HG02678 (cell line): Measurements from ENCODE around the gene FAM107B.
"Not testable (repeated sequence)": the region's sequence is repeated elsewhere in the genome, so short reads cannot be mapped to it uniquely, and the experiment has no call there.

Experiments
- ATAC-seq: cut with Tn5 transposase; IDR thresholded peaks from one replicate; pipeline ENCODE4 v1.9.1; 2021; ENCODE audit warnings: mild to moderate bottlenecking, moderate library complexity; ENCODE audit not compliant: unreplicated experiment

FAM107B gene

DNA sequence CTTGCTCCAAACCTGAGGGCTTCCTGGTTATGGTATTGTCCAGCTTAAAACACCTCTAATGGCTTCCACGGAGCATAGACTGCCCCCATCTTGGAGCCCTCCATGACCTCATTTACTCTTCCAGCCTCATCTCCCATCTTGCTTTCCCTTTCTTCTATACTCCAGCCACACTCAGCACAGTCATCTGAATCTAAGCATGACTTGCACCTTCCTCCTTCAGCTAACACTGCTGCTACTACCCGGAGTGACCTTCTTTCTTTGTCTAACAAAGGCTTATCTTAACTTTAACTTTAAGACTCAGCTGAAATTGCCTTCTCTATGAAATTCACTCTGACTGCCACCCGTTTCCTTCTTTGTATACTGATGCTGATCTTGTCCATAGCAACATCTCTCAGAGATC lies 135.1 kb downstream of the FAM107B start:
- ATAC-seq: no peak

DNA sequence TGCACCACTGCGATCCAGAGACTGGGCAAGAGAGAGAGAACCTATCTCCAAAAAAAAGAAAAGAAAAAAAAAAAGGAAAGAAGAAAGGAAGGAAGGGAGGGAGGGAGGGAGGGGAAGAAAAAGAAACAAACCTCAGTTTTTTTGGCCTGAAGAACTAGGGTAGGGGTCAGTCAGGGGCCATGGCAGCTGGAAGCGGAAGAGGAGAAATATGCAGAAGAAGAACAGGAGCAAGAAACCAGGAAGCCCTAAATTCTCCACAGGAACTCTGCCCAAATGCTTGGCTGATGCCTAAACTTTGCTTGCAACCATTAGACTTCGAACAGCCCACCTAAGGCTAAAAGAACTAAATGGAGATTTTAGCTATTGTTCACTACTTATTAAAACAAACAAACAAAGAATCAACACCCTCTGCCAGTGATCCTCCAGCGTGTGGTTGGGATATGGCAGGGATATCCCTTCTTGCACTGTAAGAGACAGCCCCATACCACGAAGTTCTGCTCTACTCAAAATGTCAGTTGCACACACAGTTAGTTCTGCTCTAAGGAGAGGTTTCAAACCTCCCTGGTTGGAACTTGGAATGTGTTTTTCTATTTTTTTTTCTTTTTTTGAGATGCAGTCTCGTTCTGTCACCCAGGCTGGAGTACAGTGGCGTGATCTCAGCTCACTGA lies 139.5 kb downstream of the FAM107B start:
- no peak for ATAC-seq

DNA sequence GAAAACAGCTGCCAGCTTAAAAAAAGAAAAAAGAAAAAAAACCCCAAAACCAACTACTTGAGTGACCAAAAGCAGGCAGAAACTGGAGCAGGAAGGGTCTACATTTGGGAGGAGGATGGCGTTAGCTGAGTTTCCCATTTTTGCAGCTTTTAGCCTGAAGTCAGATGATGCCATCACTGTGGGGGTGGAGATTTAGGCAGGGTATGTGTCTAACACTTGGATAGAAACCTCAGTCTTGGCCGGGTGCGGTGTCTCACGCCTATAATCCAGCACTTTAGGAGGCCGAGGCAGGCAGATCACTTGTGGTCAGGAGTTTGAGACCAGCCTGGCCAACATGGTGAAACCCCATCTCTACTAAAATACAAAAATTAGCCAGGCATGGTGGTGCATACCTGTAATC lies 140.1 kb downstream of the FAM107B start:
- not testable (repeated sequence) for ATAC-seq

DNA sequence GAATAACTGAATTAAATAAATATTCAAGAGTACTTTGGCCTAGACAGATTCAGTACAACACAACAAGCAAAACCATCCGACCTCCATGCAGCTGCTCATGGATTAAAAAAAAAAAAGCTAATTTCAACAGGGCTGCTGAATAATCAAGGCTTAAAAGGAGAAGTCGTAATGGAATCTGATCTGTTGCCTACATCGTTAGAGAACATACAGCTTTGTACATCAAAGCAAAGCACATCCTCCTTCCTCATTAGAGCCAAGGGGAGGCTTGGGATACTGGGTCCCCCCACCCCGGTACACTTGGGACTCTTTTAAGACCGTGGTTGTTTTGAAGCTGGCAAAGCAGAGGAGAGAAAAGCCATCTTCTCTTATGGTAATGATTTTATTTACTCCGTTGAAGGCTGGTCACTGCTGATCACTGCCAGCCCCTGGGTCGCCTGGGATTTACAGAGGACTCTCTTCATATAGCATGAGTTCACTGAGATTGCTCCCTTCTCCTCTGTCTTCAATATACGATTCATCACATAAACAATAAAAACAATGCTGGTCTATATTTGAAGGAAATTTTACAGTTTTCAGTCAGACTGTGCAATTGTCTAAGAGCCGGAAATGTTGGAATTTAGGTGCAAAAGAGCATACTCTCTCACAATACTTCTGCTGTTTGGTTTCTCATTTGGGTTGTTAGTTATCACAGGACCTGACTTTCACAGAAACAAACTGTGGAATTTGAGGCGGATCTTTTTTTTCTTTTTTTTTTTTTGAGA lies 148.8 kb downstream of the FAM107B start:
- no peak for ATAC-seq

DNA sequence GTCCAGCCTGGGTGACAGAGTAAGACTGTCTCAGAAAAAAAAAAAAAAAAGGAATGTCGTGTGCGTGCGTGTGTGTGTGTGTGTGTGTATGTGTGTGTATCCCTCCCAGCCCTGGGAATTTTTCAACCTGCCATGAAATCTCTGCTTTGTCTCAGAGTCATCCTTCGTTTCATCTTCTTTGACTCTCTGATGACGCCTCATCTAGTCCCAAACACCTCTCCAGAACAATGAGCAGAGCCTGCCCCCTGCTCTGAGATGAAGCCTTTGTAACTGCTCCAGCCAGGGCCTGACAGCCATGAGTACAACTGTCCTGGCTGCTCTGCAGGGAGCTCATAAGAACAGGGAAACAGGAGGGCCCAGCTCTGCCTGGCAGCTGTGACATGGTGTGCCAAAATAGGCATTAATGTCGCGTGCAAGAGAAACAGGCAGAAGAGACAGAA lies 149.5 kb downstream of the FAM107B start:
- no peak for ATAC-seq

DNA sequence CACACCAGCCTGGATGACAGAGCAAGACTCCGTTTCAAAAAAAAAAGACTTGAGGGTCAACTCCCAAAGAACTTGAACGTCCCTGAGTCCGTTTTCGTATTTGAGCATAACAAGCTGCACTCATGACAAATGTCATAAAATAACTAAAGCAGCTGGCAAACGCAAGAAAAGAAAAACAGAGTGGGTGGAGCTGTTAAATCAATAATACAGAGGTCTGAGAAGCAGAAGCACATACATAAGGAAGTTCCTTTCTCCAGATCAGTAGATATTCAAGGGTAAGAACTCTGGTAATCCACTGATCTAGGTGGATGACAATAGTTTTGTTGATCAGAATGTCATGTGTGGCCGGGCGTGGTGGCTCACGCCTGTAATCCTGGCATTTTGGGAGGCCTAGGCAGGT lies 150.1 kb downstream of the FAM107B start:
- no peak for ATAC-seq

DNA sequence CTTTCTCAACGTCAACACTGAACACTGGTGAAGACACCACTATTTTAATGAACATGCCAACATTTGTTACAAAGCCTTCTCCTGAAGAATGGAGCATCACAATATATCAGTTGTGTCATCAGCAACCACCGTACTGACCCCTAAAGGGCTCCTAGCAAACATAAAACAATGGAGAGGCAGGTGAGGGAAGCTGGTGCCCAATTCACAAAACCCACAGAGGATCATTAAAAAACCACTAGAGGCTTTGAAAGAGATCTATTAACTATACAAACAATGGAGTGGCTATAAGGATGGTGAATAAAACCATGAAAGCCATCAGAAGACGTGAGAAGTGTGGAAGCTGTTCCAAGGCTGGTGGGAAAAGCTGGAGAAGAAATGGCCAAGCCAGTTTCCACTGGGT lies 150.8 kb downstream of the FAM107B start:
- no peak for ATAC-seq

DNA sequence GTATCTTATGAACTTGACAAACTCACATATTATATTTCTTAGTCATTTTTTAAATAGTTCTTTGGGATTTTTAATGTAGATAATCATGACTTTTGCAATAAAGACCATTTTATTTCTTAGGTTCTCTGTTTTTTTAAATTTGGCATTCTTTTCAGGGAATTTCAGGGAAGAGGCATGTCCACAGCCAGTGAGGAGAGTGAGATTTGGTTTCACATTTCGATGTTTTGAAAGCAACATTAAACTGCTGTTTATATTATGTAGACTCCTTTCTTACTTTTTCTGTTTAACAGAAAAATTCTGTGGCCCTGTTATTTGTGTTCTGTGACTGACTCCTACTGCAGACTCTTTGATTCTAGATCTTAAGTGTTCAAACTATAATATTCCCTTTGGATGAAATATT lies 153.7 kb downstream of the FAM107B start:
- ATAC-seq: no peak

DNA sequence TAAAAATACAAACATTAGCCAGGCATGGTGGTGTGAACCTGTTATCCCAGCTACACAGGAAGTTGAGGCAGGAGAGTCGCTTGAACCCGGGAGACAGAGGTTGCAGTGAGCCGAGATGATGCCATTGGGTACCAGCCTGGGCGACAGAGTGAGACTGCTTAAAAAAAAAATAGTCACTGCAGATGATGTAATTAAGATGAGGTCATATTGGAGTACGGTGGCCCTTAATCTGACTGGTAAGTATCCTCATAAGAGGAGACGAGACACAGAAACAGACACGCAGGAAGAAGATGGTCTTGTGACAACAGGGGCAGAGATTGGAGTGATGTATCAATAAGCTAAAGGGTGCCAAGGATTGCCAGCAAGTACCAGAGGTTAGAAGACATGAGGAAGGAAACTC lies 156.0 kb downstream of the FAM107B start:
- ATAC-seq: no peak

DNA sequence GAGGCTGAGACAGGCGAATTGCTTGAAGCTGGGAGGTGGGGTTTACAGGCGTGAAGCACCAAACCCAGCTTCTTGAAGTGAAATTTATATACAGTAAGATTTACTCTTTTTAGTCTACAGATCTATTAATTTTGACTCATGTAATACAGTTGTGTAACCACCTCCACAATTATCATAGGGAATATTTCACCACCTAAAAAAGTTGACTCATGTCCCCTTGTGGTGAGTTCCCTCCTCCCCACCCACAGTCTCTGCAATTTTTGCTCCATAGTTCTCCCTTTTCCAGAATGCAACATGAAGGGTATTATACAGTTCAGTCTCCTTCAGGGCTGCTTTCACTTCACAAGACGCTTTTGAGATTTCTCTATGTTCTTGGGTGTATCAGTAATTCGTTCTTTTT lies 156.8 kb downstream of the FAM107B start:
- ATAC-seq: no peak

DNA sequence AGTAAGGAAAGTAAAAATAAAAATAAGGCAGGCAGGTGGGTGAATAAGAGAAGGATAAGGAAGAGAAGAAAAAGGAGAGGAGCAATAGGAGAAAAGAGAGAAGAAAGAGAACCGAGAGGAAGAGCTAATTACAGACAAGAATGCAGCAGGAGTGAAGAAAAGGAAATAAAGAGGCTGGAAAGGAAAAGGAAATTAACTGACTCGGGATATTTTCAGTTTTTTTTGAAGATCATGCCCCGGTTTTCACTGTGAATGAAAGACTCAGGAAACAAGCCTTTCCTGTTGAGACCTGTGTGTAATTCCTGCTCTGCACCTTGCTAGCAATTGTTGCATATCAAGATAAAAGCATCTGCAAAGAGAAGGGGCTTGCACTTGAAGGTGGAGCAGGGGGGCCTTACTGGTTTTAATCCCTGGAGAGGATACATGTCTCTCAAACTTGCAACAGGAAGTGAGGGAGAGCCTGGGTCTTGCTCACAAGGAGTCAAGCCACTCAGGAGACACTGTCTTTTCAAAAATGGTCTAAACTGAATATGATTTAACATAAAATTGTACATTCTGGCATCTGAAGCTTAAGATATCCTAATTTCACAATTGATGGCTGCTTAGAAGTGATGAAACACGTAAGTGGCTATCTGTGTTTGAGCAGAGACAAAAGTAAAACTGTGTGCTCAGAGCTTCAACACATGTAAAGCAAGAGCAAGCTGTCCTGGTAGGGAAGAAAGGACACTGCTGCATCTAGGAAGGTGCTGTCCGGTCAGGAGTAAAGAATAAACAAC lies 157.6 kb downstream of the FAM107B start:
- no peak for ATAC-seq

DNA sequence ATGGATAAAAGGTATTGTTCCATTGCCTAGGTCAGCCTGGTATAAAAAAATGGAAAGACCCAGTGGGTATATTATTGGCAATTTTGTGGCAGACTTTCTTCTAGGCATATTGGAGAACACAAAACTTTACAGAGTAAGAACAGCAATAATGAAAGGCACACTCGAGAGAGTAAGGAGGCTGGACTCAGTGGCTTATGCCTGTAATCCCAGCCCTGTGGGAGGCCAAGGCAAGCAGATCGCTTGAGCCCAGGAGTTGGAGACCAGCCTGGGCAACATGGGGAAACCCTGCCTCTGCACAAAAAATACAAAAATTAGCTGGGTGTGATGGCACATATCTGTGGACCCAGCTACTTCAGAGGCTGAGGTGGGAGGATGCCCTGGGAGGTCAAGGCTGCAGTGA lies 158.2 kb downstream of the FAM107B start:
- ATAC-seq: no peak

DNA sequence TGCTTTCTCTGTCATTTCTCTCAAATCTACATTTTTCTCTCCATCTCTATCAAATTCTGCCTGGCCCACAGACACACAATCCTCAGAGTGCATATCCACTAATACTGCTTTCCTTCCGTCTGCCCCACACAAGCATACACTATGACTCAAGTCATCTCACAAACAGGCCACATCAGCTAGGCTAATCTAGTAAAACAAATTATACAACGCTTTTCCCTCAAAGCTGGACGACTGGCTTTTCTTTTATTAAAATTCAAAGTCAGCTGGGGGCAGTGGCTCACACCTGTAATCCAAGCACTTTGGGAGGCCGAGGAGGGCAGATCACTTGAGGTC lies 161.1 kb downstream of the FAM107B start:
- ATAC-seq: no peak

DNA sequence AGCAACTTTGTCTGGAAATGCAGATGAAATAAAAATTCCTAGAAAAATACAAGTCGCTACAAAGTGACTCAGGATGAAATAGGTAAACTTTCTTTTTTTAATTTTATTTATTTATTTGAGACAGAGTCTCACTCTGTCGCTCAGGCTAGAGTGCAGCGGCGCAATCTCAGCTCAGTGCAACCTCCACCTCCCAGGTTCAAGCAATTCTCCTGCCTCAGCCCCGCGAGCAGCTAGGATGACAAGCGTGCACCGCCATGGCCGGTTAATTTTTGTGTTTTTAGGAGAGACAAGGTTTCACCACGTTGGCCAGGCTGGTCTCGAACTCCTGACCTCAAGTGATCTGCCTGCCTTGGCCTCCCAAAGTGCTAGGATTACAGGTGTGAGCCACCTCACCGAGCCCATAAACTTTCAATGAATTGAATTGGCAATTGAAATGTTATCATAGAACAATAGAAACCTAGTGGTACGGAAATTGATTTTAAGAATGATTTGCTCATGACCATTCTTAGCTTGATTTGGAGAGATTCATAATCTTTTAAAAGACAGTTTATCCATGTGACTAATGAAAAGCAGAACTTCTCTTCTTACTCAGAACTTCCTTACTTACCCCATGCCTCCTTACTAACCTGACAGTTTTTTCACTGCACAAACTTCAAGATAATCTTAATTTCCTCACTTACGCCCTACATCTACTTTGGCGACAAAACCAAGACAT lies 161.7 kb downstream of the FAM107B start:
- ATAC-seq: no peak

DNA sequence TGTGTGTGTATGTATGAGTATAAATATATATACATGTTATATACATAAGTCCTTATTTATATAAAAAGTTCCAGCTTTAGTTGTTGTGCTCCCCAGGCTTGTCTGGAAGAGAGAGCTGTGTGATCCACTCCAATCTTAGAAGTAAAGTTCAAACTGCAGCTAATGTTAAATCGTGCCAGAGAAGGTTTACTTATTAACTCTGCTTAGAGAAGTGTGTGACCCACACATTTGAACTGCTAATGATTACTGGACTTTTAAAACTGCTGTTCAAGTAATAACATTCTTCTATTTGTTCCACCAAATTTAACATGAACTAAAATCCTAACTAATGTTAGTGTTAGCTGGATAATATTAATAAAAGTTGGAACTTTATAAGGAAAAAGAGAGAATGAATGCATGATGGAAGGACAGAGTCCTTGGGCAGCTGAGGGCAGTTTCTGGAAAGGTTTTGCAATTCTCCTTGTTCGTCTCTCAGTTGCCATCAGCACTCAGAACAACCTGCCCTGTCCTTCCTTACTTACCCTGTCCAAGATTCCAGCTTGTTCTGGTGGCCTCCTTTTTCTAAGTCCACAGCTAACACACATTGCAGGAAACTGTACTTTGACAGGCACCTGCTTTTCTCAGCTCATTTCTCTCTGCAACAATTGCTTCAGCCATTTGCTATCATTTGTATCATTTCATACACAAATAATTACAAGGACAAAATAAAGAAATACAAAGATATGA lies 162.6 kb downstream of the FAM107B start:
- peak; percentile 55 for ATAC-seq

DNA sequence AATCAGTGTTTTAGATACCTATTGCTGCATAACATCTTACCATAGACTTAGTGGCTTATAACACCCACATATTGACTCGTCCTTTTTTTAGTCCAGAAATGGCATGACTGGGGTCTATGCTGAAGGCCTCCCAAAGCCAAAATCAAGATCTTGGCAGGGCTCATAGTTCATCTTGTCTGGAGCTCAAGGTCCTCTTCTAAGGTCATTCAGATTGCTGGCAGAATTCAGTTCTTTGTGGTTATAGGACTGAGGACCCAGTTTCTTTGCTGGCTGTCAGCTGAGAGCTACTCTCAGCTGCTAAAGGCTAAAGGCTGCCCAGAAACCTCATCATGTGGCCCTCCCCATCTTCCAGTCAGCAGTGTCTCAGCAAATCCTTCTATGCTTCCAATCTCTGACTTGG lies 165.5 kb downstream of the FAM107B start:
- no peak for ATAC-seq

DNA sequence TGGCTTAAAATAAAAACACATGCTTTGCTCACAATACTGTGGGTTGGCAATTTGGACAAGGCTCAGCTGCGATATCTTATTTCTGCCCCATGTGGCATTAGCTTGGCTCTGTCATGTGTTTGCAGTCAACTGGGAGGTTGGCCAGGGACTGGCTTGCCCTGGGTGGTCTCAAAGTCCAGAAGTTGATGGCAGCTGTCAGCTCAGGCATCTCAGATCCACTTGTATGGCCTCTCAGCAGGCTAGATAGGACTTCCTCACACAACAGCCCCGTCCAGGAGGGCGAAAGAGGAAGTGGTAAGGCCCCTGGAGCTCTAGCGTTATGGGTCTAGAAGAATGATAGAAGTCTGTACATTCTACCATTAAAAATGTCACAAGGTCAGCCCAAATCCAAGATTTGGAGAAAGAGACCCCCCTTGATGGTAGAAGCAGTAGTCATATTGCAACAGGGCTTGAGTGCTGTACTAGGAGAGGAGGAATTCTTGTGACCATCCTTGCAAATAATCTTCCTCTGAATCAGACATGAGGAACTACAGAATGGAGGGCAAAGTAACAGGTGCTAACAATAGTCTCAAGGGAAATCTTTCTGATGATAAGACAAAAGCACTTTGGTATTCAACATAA lies 166.2 kb downstream of the FAM107B start:
- peak; percentile 43 for ATAC-seq

DNA sequence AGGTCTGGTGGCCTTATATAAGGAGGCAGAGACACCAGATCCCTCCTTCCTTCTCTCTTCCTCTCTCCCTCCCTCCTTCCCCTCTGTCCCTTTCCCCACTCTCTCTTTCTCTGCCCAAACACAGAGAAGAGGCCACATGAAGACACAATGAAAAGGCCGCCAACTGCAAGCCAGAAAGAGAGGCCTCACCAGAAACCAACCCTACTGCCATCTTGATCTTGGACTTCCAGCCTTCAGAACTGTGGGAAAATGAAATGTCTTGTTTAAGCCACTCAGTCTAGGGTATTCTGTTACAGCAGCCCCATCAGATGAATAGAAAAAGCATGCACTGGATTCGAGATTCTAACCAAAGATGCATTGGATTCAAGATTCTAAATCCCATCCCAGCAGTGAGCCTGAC lies 168.1 kb downstream of the FAM107B start:
- ATAC-seq: no peak

DNA sequence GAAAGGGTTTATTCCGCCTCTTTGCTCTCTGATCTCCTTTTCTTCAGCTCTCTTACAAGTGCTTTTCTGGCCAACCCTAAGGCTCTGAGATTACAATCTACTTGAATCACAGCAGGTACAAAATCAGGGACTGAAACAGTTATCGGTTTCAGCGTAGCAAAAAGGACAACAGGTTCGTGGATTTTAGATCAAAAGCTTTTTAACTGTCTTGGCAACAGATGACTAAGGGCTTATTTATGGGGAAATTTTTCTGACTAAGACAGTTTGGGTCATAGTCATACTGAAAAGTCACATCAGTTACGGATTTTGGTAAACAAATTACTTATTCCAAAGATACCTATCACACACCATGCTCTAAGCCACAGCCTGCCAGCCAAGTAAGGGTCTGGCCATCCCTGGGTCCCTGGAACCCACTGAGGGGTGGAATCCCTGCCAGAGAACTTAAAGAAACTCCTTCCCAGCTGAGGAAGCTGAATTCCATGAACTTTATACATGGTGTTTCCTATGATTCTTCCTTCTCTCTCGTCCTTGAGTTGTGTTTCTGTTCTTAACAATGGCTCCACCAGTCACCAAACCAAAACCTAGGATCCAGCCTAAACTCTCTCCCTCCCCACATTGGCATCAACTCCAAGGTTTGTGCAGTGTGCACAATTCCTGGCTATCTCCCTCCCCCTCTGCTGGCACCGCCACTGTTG lies 169.3 kb downstream of the FAM107B start:
- ATAC-seq: peak; percentile 39
